ENCODE data around the gene RPL27A.

RPL27A gene

DNA sequence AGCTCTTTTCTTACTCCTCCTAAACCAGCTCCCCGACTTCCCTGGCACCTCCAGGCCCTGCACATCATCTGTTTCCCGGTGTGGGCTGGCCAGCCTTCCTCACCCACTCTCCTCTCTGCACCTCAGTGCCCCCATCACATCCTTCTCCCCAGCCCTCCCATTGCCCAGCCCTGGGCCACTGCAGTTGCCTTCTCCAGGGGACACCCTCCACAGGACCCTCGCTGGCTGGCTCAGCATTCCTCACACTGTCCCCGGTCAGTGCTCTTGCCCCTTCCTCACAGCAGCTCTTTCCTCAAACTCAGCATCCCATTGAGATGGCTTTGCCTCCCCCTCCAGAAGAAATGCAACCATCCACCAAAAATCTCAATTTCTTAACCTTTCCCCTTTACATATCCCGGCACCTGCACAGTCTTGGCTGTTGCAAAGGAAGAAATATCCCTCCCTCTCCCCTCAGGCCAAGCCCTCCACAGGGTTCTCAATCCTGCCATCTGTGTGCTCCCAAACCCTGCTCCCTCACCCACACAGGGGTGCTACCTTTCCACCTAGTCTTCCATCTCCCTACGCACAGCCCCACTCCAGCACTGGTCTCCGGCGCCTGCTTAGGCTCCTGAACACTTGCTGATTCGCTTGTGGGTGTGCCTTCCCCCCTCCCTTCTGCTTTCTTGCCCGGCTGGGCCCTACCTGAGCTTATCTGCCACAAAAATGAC, 19.5 kb downstream of the RPL27A start:
- no peak for DNase-seq (ENCODE audit: low read depth)

DNA sequence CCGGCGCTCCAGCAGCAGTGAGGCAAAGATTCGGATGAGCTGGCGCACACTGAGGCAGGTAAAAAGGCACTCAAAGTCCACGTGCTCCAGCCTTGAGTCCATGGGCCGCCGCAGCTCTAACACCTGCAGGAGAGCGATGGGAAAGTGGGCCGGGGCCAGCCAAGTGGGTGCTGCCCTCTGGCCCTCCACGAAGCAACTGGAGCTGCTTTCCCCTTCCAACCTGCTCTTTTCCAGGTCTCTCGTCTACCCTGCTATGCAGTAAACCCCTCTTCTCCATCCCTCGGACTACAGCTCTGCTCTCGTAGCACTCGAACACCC, 20.0 kb downstream of the RPL27A start:
- no peak for DNase-seq (ENCODE audit: low read depth)

DNA sequence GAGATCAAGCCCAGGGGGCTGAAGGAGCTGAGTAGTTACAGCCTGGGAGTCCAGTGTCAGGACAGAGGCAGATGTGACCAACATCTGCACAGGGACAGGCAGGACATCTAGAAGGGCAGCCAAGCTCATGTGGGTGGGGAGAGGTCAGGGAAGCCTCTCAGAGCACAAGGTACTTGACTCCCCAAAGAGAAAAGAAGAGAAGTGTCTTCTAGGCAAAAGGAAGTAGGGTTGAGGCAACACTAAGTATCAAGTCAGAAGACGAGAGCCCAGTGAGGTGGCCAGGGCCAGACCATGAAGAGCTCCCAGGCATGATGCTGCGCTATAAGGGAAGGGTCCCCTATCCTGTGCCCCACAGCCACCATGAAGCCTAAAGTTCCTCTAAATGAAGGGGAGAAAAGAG, 21.5 kb downstream of the RPL27A start:
- no peak for DNase-seq (ENCODE audit: low read depth)

DNA sequence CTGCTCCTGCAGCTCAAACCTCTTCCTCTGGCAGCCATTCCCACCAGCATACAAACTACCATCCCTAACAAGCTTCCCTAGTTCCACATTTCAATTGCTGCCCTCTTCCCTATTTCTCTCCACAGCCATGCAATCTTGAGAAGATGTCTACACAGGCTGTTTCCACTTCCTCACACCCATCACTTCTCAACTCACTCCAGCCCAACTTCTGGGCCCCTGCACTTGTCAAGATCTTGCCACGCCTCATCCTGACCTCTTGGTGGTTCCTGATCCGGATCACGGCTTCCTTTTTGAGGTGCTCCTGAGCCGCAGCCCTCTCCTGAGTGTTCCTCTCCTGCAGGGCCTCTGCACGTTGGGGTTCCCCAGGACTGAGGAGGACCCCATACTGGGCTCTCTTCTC, 22.6 kb downstream of the RPL27A start:
- DNase-seq (ENCODE audit: low read depth) = no peak

DNA sequence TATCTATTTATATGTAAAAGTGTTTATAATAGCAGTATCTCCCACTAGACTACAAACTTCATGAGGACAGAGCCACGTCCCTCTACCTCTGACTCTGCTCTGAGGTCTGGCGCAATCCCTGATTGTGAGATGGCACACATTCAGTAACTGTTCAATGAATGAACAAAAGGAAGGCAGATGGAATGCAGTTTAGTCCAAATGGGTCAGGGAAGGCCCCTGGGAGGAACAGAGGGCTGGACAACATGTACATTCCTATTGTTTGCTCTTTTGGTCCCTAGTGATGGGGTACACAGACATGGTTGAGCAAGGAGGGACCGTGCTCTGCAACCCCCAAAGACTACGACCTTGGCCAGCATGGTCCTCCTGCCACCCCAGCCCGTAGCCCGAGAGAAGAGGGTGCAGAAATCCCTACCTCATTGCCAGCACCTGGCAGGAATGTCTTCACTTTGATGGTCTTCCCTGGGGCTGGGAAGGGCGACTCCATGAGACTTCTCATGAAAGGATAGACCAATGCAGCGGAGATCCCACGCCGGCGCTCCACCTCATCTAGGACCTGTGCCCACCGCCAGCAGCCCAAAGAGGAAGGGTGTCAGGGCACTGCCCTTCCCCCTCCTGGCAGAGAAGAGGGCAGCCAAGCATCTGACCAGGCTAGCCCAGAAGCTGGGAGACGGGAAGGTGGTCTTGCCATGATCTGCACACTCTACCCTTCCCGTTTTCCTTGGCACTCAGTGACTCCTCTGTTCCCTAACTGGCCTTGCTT, 24.3 kb downstream of the RPL27A start:
- no peak for DNase-seq (ENCODE audit: low read depth)

DNA sequence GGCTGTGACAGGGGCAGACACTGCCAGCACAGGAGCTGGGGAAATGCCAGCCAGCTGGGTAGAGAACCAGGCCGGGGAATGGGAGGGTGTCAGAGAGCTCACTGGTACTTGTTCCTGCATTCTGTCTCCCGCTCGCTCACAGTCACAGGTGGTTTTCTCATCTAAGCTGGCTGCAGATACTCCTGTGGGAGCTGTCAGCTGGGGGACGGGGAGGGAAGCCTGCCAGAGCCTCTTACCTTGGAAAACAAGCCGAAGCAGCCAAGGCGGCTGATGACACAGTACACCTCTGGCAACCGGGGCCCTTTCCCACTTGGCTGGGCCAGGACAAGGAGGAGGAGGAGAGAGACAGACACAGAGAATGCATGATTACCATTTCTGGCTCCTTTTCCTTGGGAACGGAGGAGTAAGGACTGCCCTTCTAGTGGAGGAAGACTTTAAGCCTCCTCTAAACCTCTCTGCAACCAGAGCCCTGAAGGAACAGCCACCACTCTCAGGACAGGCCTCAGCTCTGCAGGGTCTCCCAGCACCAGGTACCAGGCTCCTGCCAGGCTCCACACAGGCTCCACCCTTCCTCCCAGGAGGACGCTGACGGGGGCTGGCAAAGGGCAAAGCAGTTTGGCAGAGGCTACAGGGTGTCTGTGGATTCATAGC, 25.1 kb downstream of the RPL27A start:
- DNase-seq (ENCODE audit: low read depth) = no peak

DNA sequence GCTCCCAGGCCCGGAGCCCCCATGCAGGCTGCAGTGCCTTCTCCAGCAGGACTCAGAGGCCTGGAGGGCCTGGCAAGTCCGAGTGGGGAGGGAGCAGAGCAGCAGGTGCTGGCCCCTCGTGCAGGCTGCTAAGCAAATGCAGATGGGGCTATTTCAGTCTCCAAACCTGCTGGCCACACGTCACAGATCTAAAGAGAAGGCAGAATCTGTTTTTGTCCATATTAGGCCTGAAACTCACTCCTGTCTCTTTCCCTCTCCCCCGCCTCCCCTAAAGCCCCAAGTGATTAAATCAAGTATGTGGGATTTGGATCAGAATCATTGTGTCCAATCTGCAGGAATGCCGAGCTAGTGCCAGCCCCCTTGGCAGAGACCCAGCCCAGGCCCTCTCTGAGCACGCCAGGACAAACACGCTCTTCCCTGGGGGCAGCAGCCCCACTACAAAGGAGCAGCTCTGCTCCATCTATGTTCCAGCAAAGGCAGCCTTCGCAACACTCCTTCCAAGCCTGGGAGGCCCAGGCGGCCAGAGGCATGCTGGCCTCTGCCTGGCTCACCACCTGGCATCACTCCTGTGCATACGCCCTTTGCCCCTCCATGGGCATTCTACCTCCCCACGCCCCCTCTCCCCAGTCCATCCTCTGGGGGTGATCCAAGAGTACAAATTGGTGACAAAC, 26.5 kb downstream of the RPL27A start:
- DNase-seq (ENCODE audit: low read depth) = no peak

DNA sequence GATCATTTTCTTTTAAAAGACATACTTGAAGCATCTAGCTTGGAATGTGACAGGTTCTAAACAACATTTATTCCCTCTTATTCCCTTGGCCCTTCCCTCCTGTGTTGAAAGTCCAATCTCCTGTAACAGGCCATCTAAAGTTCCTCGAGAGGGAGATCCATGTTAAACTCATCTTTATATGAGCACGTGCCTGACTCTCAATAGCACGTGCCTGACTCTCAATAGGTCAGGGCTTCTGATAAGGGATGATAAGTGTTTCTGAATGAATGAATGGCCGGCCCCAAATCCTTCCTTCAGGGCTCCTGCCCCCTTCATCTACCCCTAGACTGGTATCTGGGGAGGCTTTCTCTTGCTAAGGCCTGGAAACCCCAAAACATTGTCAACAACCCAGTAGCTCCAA, 27.2 kb downstream of the RPL27A start:
- DNase-seq (ENCODE audit: low read depth) = no peak

DNA sequence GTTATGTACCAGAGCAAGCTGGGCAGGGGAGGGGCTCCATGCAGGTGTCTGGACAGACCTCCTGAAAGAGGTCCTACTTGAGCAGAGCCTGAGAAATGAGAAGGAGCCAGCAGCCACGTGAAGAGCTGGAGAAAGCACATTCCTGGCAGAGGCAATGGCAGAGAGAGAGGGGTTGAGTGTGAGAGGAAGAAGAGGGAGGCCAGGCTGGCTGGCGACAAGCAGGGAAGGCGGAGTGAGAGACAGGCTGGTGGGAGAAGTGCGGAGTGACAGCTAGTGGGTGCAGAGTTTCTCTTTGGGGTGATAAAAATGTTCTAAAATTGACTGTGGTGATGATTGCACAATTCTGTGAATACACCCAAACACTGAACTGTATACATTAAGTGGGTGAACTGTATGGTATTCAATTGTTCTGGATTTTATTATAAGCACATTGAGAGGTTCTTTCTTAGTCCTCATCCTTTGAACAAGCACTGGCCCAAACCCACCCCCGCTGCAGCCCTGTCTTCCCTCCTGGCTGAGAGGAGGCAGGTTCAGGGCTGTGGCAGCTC, 29.4 kb downstream of the RPL27A start:
- no peak for DNase-seq (ENCODE audit: low read depth)

DNA sequence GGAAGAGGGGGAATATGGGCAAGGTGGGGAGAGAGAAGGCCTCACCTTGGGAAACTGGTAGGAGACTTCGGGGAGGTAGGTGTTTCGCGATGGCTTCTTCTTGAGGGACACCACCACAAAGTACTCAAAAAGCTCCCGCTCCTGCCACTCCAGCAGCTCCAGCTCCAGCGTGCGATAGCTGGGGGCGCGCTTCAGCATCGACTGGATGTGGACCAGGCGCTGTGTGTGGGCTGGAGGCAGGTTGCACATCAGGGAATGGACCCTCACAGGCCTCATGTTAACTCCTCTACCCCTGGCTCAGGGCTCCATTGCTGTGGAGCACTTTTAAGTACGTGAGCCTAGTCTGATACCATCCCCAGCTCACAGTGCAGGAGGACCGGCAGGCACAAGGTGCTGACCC, 29.9 kb downstream of the RPL27A start:
- no peak for DNase-seq (ENCODE audit: low read depth)

DNA sequence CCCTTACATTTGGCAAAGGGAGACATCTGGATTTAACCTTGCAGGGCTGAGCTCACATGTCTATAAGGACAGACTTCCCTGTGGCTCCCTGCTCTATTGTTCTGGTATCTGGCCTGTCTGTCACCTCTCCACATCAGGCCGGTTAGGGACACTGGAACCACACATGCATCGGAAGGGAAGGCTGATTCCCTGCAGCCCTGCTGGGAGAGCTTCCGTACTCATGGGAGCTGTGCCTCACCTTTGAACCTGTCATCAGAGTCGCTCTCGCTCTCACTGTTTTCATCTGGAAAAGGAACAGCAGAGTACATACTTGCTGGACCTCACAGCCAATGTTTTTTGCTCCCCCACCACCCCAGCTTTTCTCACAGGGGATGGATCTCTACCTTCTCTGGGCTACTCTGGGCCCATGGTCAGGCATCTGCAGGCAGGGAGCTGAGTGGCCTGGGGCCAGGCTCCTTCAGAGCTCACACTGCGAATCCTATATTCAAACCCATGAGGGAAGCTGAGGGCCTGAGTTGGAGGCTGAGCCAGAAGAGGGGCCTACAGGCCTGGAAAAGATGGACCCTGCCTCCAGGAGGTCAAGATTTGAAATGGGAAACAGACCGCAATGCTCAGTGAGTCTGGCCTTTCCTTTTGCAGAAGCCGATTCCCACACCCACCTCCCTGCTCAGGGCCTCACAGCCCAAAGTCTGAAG, 31.3 kb downstream of the RPL27A start:
- no peak for DNase-seq (ENCODE audit: low read depth)

DNA sequence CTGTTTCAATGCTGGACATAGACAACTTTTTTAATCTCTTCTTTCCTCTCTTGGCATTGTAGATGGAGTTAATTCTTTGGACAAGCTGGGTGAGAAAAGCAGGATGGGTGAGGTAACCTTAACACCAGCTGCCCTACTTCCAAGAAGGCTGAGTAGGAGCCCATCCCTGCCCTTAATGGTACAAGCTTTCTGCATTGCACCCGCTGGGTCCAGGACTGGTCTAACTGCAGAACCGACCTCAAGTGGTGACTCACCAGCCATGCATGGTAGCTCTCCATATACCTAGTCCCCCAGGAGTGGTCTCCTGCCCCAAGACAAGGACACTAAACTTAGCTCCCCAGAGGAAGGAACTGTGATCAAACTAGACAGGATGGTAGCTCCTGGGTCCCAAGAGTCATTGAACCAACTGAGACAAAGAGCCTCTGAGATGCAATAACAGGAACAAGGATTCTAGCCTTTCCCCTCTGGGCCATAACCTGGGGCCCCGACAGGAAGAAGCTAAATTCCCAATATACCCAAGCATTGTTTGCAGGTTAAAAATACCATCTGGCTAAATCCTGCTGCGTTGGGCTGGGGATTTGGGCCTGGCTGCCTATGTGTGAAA, 32.1 kb downstream of the RPL27A start:
- DNase-seq (ENCODE audit: low read depth) = no peak

DNA sequence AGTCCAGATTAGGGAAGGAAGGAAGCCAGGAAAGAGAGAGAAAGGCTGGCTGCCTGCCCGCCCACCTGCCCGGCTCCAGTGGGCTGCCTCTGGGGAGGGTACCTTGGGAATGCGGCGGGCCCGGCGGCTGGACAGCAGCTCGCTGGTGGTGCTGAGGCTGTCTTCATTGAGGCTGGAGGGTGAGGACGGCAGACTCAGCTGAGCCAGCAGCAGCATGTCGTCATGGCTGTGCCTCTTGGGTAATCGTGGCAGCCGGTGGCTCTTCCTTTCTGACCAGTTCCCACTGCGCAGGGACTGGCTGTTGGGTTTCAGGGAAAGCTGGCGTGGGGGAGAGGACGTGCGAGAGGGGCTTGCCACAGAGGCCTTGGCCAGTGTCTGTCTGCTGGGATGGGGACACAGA, 32.9 kb downstream of the RPL27A start:
- DNase-seq (ENCODE audit: low read depth) = no peak

DNA sequence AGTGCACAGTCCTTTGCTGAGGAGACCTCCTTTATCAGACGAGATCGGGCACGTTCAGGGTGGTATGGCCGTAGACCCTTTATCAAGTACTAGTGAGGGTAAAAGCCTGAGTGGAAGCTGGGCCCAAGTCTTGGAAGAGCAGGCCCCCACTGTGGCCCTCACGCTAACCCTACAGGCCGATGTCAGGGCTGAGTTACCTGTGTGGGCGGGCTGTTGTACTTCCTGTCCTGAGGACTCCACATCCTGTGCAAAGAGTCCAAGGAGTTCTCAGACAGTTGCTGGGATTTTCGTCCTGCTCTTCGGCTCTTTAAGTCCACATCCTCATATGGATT, 34.9 kb downstream of the RPL27A start:
- DNase-seq (ENCODE audit: low read depth) = no peak

DNA sequence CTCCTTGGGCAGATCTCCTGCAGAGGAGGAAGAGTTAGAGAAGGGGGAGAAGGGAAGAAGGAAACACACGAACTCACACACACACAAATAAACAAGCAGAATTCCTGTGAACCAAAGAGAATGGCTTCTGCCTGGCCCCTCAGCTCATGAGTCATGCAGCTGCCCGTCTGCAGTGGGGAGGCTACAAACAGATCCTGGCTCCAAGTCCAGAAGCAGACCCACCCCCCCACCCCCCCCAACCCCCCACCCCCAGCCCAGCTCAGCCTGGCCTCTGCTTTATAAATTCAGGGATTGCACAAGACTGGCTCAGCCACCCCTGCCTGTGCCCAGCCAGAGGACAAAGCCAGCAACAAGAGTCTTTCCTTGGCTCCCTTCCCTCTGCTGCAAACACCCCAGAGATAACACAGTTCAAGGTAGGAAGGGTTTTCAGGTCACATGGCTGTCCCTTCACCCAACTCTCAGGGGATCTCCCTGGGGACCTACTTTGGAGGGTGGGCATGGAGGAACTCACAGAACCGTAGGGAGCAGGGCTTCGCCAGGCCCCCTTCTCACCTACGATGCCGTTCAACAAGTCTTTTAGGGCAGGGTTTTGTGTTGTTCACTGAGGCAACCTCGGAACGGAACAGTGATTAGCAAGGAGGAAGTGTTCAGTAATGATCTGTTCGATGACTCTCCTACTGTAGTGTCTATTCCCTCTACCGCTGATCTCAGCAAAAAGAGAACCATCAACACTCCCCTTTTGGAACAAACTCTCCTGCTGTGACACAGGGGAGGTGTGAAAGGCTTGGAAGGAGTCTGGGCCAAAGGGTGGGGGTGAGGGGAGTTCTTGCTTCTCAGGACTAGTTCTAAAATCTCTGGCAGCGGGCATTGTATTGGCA, 35.5 kb downstream of the RPL27A start:
- DNase-seq (ENCODE audit: low read depth) = no peak

DNA sequence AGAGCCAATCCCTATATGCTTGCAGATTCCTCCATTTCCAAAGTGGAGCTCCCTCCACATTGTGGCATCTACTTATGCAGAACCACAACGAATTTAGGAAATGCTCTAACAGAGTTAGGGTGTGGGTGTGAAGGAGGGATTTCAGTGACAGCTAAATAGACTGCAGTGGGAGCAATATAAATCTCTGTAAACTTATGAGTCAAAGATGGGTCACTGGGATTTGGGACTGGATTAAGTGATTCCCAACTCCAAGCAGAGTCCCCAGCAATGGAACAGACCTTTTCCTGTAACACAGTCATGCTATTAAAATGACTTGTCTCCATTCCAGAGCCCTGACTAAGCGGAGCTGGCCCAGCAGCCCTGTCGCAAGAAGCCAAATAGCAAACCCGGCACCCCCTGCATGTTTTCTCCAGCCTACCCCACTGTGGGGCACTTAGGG, 36.6 kb downstream of the RPL27A start:
- no peak for DNase-seq (ENCODE audit: low read depth)

DNA sequence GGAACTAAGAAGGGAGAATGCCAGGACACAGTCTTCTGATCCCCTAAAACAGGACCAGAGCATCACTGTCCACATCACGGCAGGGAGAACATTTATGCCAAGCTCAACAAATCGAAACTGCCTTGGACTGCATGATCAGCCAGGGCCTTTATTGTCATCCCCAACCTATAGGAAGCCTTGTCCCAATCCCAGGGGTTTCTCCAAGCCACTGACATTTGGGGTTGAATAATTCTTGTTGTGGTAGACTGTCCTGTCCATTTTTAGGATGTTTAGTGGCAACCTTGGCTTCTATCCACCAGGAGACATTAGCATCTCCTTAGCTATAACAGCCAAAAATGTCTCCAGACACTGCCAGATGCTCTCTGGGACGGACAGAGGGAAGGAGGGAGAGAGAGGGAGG, 37.1 kb downstream of the RPL27A start:
- no peak for DNase-seq (ENCODE audit: low read depth)

DNA sequence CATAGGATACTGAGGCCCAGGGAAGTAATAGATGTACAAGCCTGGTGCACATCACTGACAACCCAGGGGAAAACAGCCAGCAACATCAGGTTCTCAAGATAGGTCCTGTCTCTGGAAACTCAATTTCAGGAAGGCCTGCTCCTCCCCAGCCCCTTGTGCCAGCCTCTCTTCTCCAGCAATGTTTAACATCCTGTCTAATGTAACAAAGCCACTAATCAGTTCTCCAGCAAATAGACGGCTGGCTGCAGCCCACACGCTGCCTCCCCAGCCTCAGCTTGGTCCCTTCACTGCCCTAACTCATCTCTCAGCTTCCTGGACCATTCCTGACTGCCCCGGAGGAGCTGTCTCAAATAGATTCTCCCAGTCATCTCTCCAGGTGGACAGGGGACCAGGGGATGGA, 37.8 kb downstream of the RPL27A start:
- no peak for DNase-seq (ENCODE audit: low read depth)

DNA sequence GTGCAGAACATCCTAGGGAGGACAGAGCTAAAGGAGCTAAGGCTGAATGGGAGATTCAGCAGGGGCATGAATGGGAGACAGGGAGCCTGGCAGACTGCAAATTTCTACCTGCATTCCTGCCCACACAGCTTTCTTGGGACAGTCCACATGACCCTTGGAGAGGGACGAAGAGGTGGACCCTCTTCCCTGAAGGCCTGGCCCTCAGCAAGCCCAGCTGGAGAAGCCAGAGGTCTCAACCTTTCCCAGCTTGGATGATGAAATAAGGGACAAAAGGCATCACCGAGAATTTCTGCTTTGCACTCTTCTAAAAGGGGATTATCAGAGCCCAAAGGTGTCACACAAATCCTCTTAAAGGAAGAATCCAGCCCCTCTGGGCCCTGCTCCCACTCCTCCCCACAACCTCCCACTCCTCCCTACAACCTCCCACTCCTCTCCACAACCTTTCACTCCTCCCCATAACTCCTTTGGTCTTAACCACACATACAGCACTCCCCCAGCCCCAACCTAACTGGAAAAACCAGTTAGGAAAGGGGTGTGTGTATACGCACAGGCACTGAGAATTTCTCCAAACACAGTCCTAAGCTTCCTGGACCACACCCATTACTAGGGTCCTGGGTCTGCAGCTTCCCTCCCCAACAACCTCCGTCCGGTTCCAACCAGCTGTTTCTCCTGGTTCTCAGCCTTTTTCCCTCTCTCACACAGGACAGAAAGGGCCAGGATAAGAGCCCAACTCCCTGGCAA, 38.4 kb downstream of the RPL27A start:
- no peak for DNase-seq (ENCODE audit: low read depth)

All from activated T-cell treated with anti-CD3 and anti-CD28 coated beads for 24 hours (primary cell).